Measurements from ENCODE around the gene ENAH. TPM values are rescaled to one million over a fixed set of nuclear protein-coding genes. Genes with fewer than 3 reads are reported as not detected.

ENAH gene
- total RNA-seq, 4 donors from 2014 or later = 18.7 to 60.7 (median 30.5) TPM

- no peak for ATAC-seq (ENCODE audit: low FRiP score)
- TF ChIP-seq CTCF (IDR thresholded peaks at IDR 0.05) = no peak
- no peak for DNase-seq (ENCODE audit: low spot score)
Observed at GRCh38 chr1:225446981-225447615, 205.8 kb downstream of the ENAH start.

- TF ChIP-seq CTCF (IDR thresholded peaks at IDR 0.05) = no peak
- ATAC-seq (ENCODE audit: low FRiP score) (no peak), DNase-seq (ENCODE audit: low spot score) (no peak)
Observed at GRCh38 chr1:225446595-225446960, 206.3 kb downstream of the ENAH start.

GRCh38 chr1:225445639-225446594, 207.0 kb downstream of the ENAH start:
- TF ChIP-seq CTCF (IDR thresholded peaks at IDR 0.05) = no peak
- DNase-seq (ENCODE audit: low spot score) = no peak
- ATAC-seq (ENCODE audit: low FRiP score) = no peak

GRCh38 chr1:225442123-225442505, 210.8 kb downstream of the ENAH start:
- no peak for TF ChIP-seq CTCF (IDR thresholded peaks at IDR 0.05)
- DNase-seq (ENCODE audit: low spot score) = no peak
- ATAC-seq (ENCODE audit: low FRiP score) = no peak

GRCh38 chr1:225441314-225442122, 211.4 kb downstream of the ENAH start:
- DNase-seq (ENCODE audit: low spot score) (no peak), ATAC-seq (ENCODE audit: low FRiP score) (no peak)
- TF ChIP-seq CTCF (IDR thresholded peaks at IDR 0.05) = no peak

- no peak for TF ChIP-seq CTCF (IDR thresholded peaks at IDR 0.05)
Observed at GRCh38 chr1:225440380-225441221, 212.3 kb downstream of the ENAH start.

More at GRCh38 chr1:225440380-225441221, 212.3 kb downstream of the ENAH start:
- ATAC-seq (ENCODE audit: low FRiP score) (no peak), DNase-seq (ENCODE audit: low spot score) (no peak)
